Activated CD8-positive, alpha-beta memory T cell treated with anti-CD3 and anti-CD28 coated beads, Interleukin-2, amount 10 ng/mL, durations not matched to agents 7 days and 5 days (primary cell): ENCODE data around the gene SLC27A5. TPM values are rescaled to one million over a fixed set of nuclear protein-coding genes. Genes with fewer than 3 reads are reported as not detected.
A peak's percentile ranks its signal among the peaks of the same experiment; 100 is the strongest.

Experiments used
- ATAC-seq: fragments of 150-1000 bp; cut with Tn5 transposase; one replicate; pipeline ENCODE4 v1.10.0; 2021; ENCODE audit warnings: moderate library complexity
- CTCF ChIA-PET: fragments of 350-600 bp; sonication (Branson Sonifier 250); formaldehyde crosslinking; loops from one replicate; lab custom pipeline; 2021; ENCODE audit warnings: antibody characterized with exemption; lab: Charles Lee
- DNase-seq: peaks from one replicate; pipeline ENCODE4 v3.0.0-alpha.2; 2020
- H3K27ac Mint-ChIP-seq: one replicate; pipeline ENCODE4 v1.8.0; 2021; ENCODE audit warnings: mild to moderate bottlenecking, mixed read lengths
- H3K27me3 Mint-ChIP-seq: one replicate; pipeline ENCODE4 v1.8.0; 2021; ENCODE audit warnings: mixed read lengths
- H3K36me3 Mint-ChIP-seq: one replicate; pipeline ENCODE4 v1.8.0; 2021; ENCODE audit warnings: mild to moderate bottlenecking, mixed read lengths
- H3K4me1 Mint-ChIP-seq: one replicate; pipeline ENCODE4 v1.8.0; 2021; ENCODE audit warnings: mixed read lengths
- H3K4me3 Mint-ChIP-seq: one replicate; pipeline ENCODE4 v1.8.0; 2021; ENCODE audit warnings: mild to moderate bottlenecking, moderate library complexity, mixed read lengths
- H3K9me3 Mint-ChIP-seq: one replicate; pipeline ENCODE4 v1.8.0; 2022; ENCODE audit warnings: low read depth, mixed read lengths
- total RNA-seq, 2 experiments: library from RNA; stranded (reverse); gene quantifications; one replicate each; pipeline ENCODE4 v1.2.3, GENCODE V29; 2021

SLC27A5 gene
- total RNA-seq, 2 experiments from 2014 or later, result 22.9 to 23.6 TPM

DNA sequence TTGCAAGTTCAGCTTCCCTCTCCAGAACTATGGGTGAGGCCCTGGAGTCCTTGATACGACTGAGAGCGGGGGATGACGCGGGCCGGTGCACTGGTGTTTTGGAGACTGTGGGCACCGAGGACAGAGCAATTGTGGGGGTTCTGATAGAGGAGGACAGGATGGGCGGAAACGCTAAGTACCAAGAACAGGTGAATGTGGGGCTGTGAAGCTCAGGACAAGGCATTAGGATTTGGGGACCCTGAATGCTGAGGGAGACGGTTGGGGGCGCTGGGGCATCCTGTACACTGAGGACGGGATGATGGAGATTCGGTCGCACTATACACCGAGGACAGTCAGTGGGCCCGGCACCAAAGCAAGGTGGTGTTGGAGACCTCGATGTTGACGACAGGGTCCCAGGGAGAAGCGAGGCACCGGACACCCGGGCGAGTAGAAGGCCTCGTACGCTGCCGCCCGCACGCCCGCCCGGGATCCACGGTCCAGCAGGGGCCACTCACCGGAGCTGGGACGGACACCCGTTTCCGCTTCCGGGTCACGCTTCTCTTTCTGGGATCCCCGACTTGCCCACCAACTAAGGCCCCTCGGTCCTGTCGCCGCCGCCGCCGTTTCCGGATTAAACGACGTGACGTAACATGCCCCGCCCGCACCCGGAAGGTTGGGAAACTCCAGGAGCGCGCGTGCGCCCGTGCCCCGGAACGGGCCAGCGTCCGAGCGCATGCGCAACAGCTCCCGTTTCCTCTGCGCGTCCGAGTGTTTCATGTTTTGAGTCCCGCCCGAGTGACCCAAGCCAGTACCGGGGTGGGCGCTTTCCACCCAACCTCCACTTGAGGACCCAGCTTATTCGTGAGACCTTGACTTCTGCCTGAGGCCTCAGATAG, 42.9 kb upstream of the SLC27A5 start, which contains the start of gene CHMP2A:
CHMP2A (minus strand) TSS at position 612 of the 875 bp plus-strand sequence. CDS start 893 bp downstream, outside the sequence.
- peaks cover 56% of the 10 kb centered on the region for H3K4me1 Mint-ChIP-seq
- H3K27ac Mint-ChIP-seq, result peak within 1 kb of the TSS; percentile 96
- H3K4me3 Mint-ChIP-seq, result peak within 1 kb of the TSS; percentile 86
- CTCF ChIA-PET, result interaction anchor here (1.1 to 4.2 kb wide), 7 partner anchors 10 to 88 kb away, joined by 3 to 39 read pairs (median 8); partner anchors contain the start of genes TRIM28, ZBTB45 and ZNF324
- H3K27me3 Mint-ChIP-seq, result no peaks in the 10 kb centered on the region
- peak; percentile 45 for ATAC-seq
- DNase-seq, result peak; percentile 99
- no peaks in the 10 kb centered on the region for H3K9me3 Mint-ChIP-seq
- H3K36me3 Mint-ChIP-seq, result peaks cover 52% of the 10 kb centered on the region

- DNase-seq (no peak), ATAC-seq (no peak)
- peak overlapping the region; percentile 86 for H3K4me3 Mint-ChIP-seq
- H3K4me1 Mint-ChIP-seq, result peaks cover 49% of the 10 kb centered on the region
- no peaks in the 10 kb centered on the region for H3K9me3 Mint-ChIP-seq
- CTCF ChIA-PET, result interaction anchor here (1.1 to 4.2 kb wide), 6 partner anchors 9 to 40 kb away, joined by 3 to 39 read pairs (median 6); partner anchors contain the start of gene ZBTB45
- H3K27ac Mint-ChIP-seq, result peak overlapping the region; percentile 94
- peaks cover 56% of the 10 kb centered on the region for H3K36me3 Mint-ChIP-seq
- H3K27me3 Mint-ChIP-seq, result no peaks in the 10 kb centered on the region
These were observed 42.2 kb upstream of the SLC27A5 start for GRCh38 chr19:58553799-58554493.

GRCh38 chr19:58552655-58553054, 40.9 kb upstream of the SLC27A5 start:
- Mint-ChIP-seq H3K4me1 (peaks cover 49% of the 10 kb centered on the region), H3K4me3 (no peak overlapping the region), H3K27me3 (no peaks in the 10 kb centered on the region), H3K9me3 (no peaks in the 10 kb centered on the region), H3K27ac (peak overlapping the region; percentile 13), H3K36me3 (peaks cover 62% of the 10 kb centered on the region)
- DNase-seq (no peak), ATAC-seq (no peak)
- CTCF ChIA-PET, result interaction anchor here (1.1 to 4.2 kb wide), 3 partner anchors 8 to 39 kb away, joined by 3 to 39 read pairs (median 4); partner anchors contain the start of gene ZBTB45

DNA sequence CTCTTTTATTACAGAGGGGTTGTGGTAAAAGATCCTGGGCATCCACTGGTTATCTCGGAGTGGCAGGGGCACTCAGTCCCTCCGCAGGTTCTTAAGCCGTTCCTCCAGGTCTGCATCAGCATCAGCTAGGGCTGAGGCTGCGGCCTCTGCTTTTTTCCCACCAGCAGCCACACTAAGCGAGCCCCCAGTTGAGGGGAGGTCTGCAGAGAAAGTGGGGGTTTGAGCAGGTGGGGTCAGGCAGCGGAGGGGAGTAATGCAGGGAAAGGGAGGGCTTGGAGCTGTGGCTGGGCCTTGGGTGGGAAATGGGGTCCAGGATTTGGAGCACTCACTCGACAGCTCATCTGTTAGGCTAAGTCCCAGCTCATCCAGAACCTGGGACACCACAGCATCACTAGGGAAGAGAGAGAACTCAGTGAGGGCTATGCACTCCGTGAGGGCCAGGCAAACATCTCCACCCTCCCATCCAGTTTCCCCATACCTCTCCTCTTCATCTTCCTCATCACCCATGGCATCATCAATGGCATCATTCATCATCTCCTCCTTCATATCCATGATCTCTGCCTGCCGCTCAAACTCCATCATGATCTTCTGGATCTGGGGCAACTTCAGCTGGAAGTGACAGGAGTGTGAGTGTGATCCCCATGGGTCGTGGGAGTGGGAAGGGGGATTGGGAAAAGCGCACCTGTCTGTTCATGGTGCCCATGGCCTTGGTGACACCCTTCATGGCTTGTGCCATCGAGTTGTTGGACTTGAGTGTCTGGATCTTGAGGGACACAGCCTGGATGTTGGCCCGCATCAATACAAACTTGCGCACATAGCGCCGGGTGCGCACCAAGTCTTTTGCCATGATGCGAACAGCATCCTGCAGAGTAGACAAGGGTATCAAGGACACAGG, 40.0 kb upstream of the SLC27A5 start:
- H3K4me1 Mint-ChIP-seq, result peaks cover 50% of the 10 kb centered on the region
- no peak for DNase-seq
- H3K27ac Mint-ChIP-seq, result no peak overlapping the region
- H3K4me3 Mint-ChIP-seq, result no peak overlapping the region
- H3K36me3 Mint-ChIP-seq, result peaks cover 61% of the 10 kb centered on the region
- H3K9me3 Mint-ChIP-seq, result no peaks in the 10 kb centered on the region
- H3K27me3 Mint-ChIP-seq, result no peaks in the 10 kb centered on the region
- CTCF ChIA-PET, result interaction anchor here (1.5 to 4.2 kb wide), 2 partner anchors 32 to 38 kb away, joined by 3 to 39 read pairs; partner anchors contain the start of gene ZBTB45
- ATAC-seq, result no peak

- Mint-ChIP-seq H3K4me1 (peaks cover 50% of the 10 kb centered on the region), H3K9me3 (no peaks in the 10 kb centered on the region), H3K27me3 (no peaks in the 10 kb centered on the region), H3K27ac (no peak overlapping the region), H3K36me3 (peaks cover 64% of the 10 kb centered on the region), H3K4me3 (no peak overlapping the region)
- CTCF ChIA-PET, result no interaction called here
- ATAC-seq (no peak), DNase-seq (no peak)
These were observed 39.3 kb upstream of the SLC27A5 start for GRCh38 chr19:58551123-58551497.

DNA sequence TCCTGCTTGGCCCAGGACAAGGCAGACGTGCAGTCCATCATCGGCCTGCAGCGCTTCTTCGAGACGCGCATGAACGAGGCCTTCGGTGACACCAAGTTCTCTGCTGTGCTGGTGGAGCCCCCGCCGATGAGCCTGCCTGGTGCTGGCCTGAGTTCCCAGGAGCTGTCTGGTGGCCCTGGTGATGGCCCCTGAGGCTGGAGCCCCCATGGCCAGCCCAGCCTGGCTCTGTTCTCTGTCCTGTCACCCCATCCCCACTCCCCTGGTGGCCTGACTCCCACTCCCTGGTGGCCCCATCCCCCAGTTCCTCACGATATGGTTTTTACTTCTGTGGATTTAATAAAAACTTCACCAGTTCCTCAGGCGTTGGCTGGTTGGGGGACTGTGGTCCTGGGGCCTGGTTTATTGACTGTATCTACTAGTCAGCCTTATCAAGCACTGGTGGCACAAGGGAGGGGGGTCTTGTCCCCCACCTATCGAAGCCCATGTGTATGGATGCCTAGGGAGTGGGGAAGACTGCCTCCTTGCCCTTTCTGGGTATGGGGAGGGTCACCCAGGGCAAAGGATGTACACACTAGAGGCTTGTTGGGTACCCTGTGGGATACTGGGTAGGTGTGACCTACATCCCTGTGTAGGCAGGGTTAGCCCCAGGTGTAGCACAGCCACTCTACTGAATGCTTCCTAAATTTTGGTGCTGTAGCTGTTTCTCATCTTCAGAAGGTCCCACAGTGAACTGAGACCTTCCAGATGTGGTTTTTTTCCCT, 38.8 kb upstream of the SLC27A5 start:
- H3K4me1 Mint-ChIP-seq, result peaks cover 52% of the 10 kb centered on the region
- CTCF ChIA-PET, result no interaction called here

GRCh38 chr19:58549664-58550361, 38.0 kb upstream of the SLC27A5 start:
- H3K36me3 Mint-ChIP-seq, result peaks cover 69% of the 10 kb centered on the region
- no peaks in the 10 kb centered on the region for H3K27me3 Mint-ChIP-seq
- CTCF ChIA-PET, result no interaction called here
- DNase-seq (no peak), ATAC-seq (no peak)
- no peak overlapping the region for H3K27ac Mint-ChIP-seq
- H3K4me3 Mint-ChIP-seq, result no peak overlapping the region
- H3K4me1 Mint-ChIP-seq, result peaks cover 48% of the 10 kb centered on the region
- no peaks in the 10 kb centered on the region for H3K9me3 Mint-ChIP-seq

More for the DNA sequence above, 38.8 kb upstream of the SLC27A5 start:
- Mint-ChIP-seq H3K27ac (no peak overlapping the region), H3K9me3 (no peaks in the 10 kb centered on the region), H3K27me3 (no peaks in the 10 kb centered on the region), H3K36me3 (peaks cover 69% of the 10 kb centered on the region), H3K4me3 (no peak overlapping the region)
- DNase-seq, result no peak
- ATAC-seq, result no peak

- ATAC-seq, result no peak
- Mint-ChIP-seq H3K27ac (no peak overlapping the region), H3K27me3 (no peaks in the 10 kb centered on the region), H3K4me3 (no peak overlapping the region), H3K9me3 (no peaks in the 10 kb centered on the region), H3K36me3 (peaks cover 66% of the 10 kb centered on the region), H3K4me1 (peaks cover 43% of the 10 kb centered on the region)
- no peak for DNase-seq
- CTCF ChIA-PET, result interaction anchor here (0.6 kb wide), 1 partner anchor 31 kb away, joined by 4 read pairs; no protein-coding TSS in a partner anchor
These were observed 37.3 kb upstream of the SLC27A5 start for GRCh38 chr19:58548859-58549663.

DNA sequence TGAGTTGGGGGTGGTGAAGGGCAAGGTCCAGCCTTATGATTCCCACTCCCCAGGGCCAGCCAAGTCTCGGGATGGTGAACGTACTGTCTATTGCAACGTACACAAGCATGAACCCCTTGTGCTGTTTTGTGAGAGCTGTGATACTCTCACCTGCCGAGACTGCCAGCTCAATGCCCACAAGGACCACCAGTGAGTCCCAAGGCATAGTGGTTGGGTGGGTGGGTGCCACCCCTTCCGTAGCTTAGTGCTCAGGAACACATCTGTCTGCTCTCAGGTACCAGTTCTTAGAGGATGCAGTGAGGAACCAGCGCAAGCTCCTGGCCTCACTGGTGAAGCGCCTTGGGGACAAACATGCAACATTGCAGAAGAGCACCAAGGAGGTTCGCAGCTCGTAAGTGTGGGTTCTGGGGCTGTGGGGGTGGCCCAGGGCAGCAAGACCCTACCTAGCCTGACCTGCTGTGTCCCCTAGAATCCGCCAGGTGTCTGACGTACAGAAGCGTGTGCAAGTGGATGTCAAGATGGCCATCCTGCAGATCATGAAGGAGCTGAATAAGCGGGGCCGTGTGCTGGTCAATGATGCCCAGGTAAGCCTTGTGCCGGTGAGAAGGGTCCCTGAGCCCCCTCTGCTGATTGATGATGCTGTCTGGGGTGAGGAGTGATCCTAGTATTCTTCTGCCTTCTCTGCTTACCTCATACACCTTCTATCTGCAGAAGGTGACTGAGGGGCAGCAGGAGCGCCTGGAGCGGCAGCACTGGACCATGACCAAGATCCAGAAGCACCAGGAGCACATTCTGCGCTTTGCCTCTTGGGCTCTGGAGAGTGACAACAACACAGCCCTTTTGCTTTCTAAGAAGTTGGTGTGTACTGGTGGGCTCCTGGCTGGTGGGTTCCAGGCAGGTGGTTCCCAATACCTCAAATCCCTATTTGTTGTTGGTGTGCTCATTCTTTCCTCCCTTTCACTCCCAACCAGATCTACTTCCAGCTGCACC, 35.8 kb upstream of the SLC27A5 start:
- Mint-ChIP-seq H3K36me3 (peaks cover 60% of the 10 kb centered on the region), H3K9me3 (no peaks in the 10 kb centered on the region), H3K4me1 (peaks cover 40% of the 10 kb centered on the region), H3K27ac (peak overlapping the region; percentile 49), H3K27me3 (peaks cover 2% of the 10 kb centered on the region), H3K4me3 (no peak overlapping the region)
- CTCF ChIA-PET, result interaction anchor here (0.8 to 1.7 kb wide), 2 partner anchors 12 to 28 kb away, joined by 3 to 5 read pairs; partner anchors contain the start of gene ZBTB45
- ATAC-seq (no peak), DNase-seq (no peak)

- Mint-ChIP-seq H3K27ac (peak overlapping the region; percentile 89), H3K4me1 (peaks cover 35% of the 10 kb centered on the region), H3K36me3 (peaks cover 48% of the 10 kb centered on the region), H3K4me3 (peak overlapping the region; percentile 96), H3K27me3 (peaks cover 2% of the 10 kb centered on the region), H3K9me3 (no peaks in the 10 kb centered on the region)
- ATAC-seq, result no peak
- DNase-seq, result no peak
- CTCF ChIA-PET, result interaction anchor here (0.7 to 3.2 kb wide), 3 partner anchors 9 to 32 kb away, joined by 3 to 36 read pairs (median 12); partner anchors contain the start of genes CHMP2A and ZBTB45
These were observed 34.3 kb upstream of the SLC27A5 start for GRCh38 chr19:58546019-58546530.
